ENCODE data around the gene ATP8A2. TPM values are rescaled to one million over a fixed set of nuclear protein-coding genes. Genes with fewer than 3 reads are reported as not detected.

ATP8A2 gene
- total RNA-seq, 2 donors from 2014 or later, result 1.6 to 2.9 TPM

GRCh38 chr13:25490236-25490635 lies 118.5 kb downstream of the ATP8A2 start:
- WGBS, 2 experiments (ENCODE audit: insufficient coverage in 1 of 2, insufficient read length in 1 of 2), result 87 to 98% methylated on average over 6 to 9 of the region's 9 CpGs
- Mint-ChIP-seq H3K4me1 (peaks cover 6% of the 10 kb centered on the region), H3K9me3 (no peaks in the 10 kb centered on the region), H3K27ac (no peak overlapping the region), H3K4me3 (no peak overlapping the region), H3K27me3 (ENCODE audit: insufficient read depth) (peaks cover 11% of the 10 kb centered on the region), H3K36me3 (ENCODE audit: low read depth) (no peaks in the 10 kb centered on the region)
- Histone ChIP-seq H3K27ac (ENCODE audit: low read depth, low read length) (no peak overlapping the region), H3K9me3 (ENCODE audit: control insufficient read depth, low read length) (no peaks in the 10 kb centered on the region), H3K27me3 (ENCODE audit: control insufficient read depth, insufficient read depth, low read length, poor library complexity, severe bottlenecking) (peaks cover 13% of the 10 kb centered on the region), H3K4me1 (ENCODE audit: control insufficient read depth, insufficient read depth, low read length) (no peaks in the 10 kb centered on the region), H3K9ac (ENCODE audit: extremely low read depth, low read length, poor library complexity, severe bottlenecking) (no peak overlapping the region), H3K36me3 (ENCODE audit: control insufficient read depth, insufficient read depth, low read length) (no peaks in the 10 kb centered on the region), H3K4me3 (ENCODE audit: low read length) (no peak overlapping the region)
- no peak for TF ChIP-seq CTCF (conservative IDR thresholded peaks at IDR 0.05)
- no peak for DNase-seq

GRCh38 chr13:25493931-25494640 lies 122.3 kb downstream of the ATP8A2 start:
- H3K9ac ChIP-seq (ENCODE audit: extremely low read depth, low read length, poor library complexity, severe bottlenecking), result no peak overlapping the region
- Mint-ChIP-seq H3K4me1 (peaks cover 3% of the 10 kb centered on the region), H3K27ac (no peak overlapping the region), H3K36me3 (ENCODE audit: low read depth) (no peaks in the 10 kb centered on the region), H3K4me3 (no peak overlapping the region), H3K9me3 (no peaks in the 10 kb centered on the region), H3K27me3 (ENCODE audit: insufficient read depth) (peaks cover 11% of the 10 kb centered on the region)
- TF ChIP-seq CTCF (conservative IDR thresholded peaks at IDR 0.05), result no peak
- DNase-seq, result peak; percentile 79
- WGBS, 2 experiments (ENCODE audit: insufficient coverage in 1 of 2, insufficient read length in 1 of 2), result 69 to 83% methylated on average over 6 to 10 of the region's 10 CpGs
- no peaks in the 10 kb centered on the region for H3K36me3 ChIP-seq (ENCODE audit: control insufficient read depth, insufficient read depth, low read length)
- no peak overlapping the region for H3K27ac ChIP-seq (ENCODE audit: low read depth, low read length)
- no peaks in the 10 kb centered on the region for H3K9me3 ChIP-seq (ENCODE audit: control insufficient read depth, low read length)
- no peak overlapping the region for H3K4me3 ChIP-seq (ENCODE audit: low read length)
- H3K27me3 ChIP-seq (ENCODE audit: control insufficient read depth, insufficient read depth, low read length, poor library complexity, severe bottlenecking), result peaks cover 13% of the 10 kb centered on the region
- H3K4me1 ChIP-seq (ENCODE audit: control insufficient read depth, insufficient read depth, low read length), result no peaks in the 10 kb centered on the region

- no peaks in the 10 kb centered on the region for H3K4me1 ChIP-seq (ENCODE audit: control insufficient read depth, insufficient read depth, low read length)
- no peak for DNase-seq
- Mint-ChIP-seq H3K4me3 (no peak overlapping the region), H3K27ac (no peak overlapping the region), H3K36me3 (ENCODE audit: low read depth) (no peaks in the 10 kb centered on the region), H3K27me3 (ENCODE audit: insufficient read depth) (peaks cover 9% of the 10 kb centered on the region), H3K9me3 (no peaks in the 10 kb centered on the region), H3K4me1 (no peaks in the 10 kb centered on the region)
- no peak overlapping the region for H3K4me3 ChIP-seq (ENCODE audit: low read length)
- WGBS, 2 experiments (ENCODE audit: insufficient coverage in 1 of 2, insufficient read length in 1 of 2), result 76 to 81% methylated on average over 2 to 9 of the region's 9 CpGs
- H3K27me3 ChIP-seq (ENCODE audit: control insufficient read depth, insufficient read depth, low read length, poor library complexity, severe bottlenecking), result peaks cover 8% of the 10 kb centered on the region
- no peak overlapping the region for H3K9ac ChIP-seq (ENCODE audit: extremely low read depth, low read length, poor library complexity, severe bottlenecking)
- no peak overlapping the region for H3K27ac ChIP-seq (ENCODE audit: low read depth, low read length)
- TF ChIP-seq CTCF (conservative IDR thresholded peaks at IDR 0.05), result peak; percentile 27
- H3K9me3 ChIP-seq (ENCODE audit: control insufficient read depth, low read length), result no peaks in the 10 kb centered on the region
- H3K36me3 ChIP-seq (ENCODE audit: control insufficient read depth, insufficient read depth, low read length), result no peaks in the 10 kb centered on the region
These were observed 123.1 kb downstream of the ATP8A2 start for GRCh38 chr13:25494698-25495411.

Data from endodermal cell (in vitro differentiated cells).